ENCODE data around the gene MPHOSPH8.

DNA sequence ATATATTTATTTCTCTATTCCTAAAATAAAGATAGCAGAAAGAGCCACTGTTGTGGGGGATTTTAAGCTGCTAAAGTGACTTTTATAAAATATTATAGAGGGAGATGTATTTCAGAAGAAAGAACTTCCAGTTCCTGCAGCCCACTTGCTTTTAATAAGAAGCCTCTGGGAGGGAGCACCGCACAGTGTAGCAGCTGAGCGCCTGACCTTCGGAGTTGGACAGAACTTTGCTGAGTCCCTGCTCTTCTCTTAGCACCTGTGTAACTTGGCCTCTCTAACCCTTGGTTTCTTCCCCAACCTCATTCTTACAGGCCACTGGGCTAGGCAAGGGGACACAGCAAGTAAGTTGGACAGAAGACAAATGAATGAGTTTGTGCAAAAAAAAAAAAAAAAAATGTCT, 37.4 kb upstream of the MPHOSPH8 start:
- TF ChIP-seq, protein P1, sequence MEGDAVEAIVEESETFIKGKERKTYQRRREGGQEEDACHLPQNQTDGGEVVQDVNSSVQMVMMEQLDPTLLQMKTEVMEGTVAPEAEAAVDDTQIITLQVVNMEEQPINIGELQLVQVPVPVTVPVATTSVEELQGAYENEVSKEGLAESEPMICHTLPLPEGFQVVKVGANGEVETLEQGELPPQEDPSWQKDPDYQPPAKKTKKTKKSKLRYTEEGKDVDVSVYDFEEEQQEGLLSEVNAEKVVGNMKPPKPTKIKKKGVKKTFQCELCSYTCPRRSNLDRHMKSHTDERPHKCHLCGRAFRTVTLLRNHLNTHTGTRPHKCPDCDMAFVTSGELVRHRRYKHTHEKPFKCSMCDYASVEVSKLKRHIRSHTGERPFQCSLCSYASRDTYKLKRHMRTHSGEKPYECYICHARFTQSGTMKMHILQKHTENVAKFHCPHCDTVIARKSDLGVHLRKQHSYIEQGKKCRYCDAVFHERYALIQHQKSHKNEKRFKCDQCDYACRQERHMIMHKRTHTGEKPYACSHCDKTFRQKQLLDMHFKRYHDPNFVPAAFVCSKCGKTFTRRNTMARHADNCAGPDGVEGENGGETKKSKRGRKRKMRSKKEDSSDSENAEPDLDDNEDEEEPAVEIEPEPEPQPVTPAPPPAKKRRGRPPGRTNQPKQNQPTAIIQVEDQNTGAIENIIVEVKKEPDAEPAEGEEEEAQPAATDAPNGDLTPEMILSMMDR (optimal IDR thresholded peaks at IDR 0.05 in 1 of 3, IDR thresholded peaks at IDR 0.05 in 1 of 3, conservative IDR thresholded peaks at IDR 0.05 in 1 of 3; ENCODE audit: extremely low read depth in 1 of 3, insufficient read depth in 2 of 3, low read length in 3 of 3): no peak
- TF ChIP-seq EZH2 (IDR thresholded peaks at IDR 0.05; ENCODE audit: low read length): no peak

All from keratinocyte (primary cell).